ENCODE results near the gene SEMA3E.
"Not testable (repeated sequence)": the region's sequence is repeated elsewhere in the genome, so short reads cannot be mapped to it uniquely, and the experiment has no call there.

Gene SEMA3E

DNA sequence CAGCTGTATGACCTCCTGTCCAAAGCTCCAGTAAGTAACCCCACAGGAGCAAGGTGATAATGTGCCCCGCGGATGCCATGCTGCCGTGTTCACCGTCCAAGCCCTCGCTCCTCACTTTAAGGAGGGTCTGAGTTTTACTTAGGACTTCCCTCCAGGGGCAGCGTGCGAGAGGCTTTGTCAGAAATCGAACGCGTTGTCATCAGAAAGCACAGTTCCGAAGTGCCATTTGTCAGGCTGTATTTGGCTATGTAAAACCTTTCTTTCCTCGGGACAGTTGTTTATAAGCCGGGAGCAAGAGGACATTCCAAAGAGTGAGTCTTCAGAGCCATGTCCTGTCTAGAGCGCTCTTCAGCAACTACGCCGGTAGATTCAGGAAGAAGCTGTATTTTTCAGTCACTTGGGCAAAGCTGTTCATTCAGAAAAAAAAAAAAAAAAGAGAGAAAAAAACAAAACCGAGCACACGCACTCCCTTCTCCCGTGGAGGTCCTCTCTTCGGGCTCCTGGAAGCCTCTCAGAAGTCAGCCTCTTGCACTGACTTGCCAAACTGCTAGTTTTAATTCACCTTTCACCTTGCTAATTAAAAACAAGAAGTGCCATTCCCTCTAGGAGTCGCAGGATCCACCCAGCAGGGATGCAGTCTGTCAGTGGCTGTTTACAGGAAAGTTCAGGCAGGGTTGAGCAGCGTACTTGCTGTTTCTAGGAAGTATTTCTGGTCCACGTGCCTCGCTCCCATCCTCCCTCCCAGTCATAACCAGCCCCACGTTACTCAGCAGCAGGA is at the start of gene SEMA3E:
SEMA3E (minus strand) TSS at position 676 of the 778 bp plus-strand sequence.
- no peak for DNase-seq

- DNase-seq: no peak
Measured at GRCh38 chr7:83697804-83698530, 49.0 kb upstream of the SEMA3E start.

GRCh38 chr7:83696101-83696500 is 47.2 kb upstream of the SEMA3E start:
- DNase-seq: no peak

DNA sequence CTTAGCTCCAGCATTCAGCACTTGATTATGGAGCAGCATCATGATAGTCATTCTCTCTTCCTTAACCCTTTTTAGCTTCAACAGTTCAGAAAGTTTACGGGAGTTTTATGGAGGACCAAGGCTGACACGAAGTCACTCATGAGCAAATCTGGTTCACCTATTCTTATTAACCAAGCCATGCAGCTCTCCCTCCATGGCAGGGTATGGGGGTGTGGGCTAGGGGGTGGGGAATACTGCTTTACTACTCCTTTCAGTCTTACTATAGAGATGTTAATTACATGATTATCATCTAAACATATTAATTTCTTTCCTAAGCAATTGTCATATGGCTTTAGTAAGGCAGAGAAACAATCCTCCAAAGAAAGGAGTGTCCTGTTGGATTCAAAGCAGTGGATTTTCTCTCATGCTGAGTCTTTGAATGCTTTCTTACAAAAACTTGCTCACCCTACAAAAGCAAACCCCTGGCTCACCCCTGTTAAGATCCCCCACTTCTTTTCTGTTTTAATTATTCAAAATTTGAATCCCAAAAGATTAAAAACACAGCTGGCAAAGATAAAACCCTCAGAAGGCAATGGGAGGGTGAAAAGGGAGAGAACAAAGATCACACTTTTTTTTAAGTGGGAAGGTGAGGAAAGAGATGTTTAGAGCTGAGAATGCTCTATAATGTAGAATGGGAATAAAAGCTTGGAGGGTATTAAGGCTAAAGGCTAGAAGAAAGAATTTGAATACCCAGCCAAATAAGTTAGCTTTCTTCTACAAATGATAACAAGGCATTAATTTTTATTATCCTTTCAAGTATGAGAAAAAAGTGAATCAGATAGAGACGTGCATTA is 46.4 kb upstream of the SEMA3E start:
- no peak for DNase-seq

GRCh38 chr7:83693256-83693655 is 44.3 kb upstream of the SEMA3E start:
- DNase-seq: no peak

GRCh38 chr7:83691095-83691494 is 42.2 kb upstream of the SEMA3E start:
- no peak for DNase-seq

- no peak for DNase-seq
Measured at GRCh38 chr7:83689855-83690254, 40.9 kb upstream of the SEMA3E start.

GRCh38 chr7:83686416-83686815 is 37.5 kb upstream of the SEMA3E start:
- DNase-seq: no peak

DNA sequence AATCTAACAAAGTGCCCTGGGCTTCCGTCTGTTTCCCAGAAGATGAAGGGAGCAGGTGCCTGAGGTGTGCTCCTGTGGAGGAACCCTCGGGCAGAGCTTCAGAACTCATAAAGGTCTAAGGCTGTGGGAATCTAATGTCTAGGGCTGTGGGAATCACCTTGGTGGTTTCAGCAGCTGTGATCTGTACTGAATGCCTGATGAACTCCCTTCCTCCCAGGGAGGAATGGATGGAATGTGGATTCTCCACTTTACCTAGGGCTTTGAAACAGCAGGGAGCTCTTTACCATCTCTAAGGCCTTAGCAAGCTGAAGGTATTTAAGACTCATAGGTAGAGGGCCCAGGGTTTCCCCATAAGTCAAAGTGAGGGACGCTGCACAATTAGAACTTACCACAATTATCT is 36.0 kb upstream of the SEMA3E start:
- no peak for DNase-seq

- no peak for DNase-seq
Measured at GRCh38 chr7:83681200-83681778, 32.4 kb upstream of the SEMA3E start.

GRCh38 chr7:83677180-83677866 is 28.4 kb upstream of the SEMA3E start:
- no peak for DNase-seq

DNA sequence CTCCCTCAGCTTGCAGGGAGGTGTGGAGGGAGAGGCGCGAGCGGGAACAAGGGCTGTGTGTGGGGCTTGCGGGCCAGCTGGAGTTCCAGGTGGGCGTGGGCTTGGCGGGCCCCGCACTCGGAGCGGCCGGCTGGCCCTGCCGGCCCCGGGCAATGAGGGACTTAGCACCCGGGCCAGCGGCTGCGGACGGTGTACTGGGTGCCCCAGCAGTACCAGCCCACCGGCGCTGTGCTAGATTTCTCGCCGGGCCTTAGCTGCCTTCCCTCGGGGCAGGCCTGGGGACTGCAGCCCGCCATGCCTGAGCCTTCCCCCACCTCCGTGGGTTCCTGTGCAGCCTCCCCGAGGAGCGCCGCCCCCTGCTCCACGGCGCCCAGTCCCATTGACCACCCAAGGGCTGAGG is 24.4 kb upstream of the SEMA3E start:
- DNase-seq: not testable (repeated sequence)

DNA sequence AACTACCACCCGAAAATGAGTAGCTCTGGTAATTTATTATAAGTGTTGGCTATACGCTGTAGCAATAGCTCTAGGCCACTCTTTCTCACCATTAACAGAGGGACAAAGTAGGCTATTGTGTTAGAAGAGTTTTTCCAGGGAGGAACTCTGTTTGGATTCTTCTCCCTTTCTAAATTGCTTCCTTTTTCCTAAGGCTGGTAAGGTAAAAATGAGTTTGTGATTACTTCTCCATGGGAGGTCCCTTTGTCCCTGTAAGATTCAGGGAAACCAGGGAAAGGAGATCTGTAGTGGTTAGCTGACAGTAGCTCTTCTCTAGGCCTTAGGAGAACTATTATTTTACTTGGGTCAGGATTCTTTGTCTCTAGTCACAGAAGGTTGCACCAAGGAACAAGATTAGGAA is 23.2 kb upstream of the SEMA3E start:
- DNase-seq: no peak

DNA sequence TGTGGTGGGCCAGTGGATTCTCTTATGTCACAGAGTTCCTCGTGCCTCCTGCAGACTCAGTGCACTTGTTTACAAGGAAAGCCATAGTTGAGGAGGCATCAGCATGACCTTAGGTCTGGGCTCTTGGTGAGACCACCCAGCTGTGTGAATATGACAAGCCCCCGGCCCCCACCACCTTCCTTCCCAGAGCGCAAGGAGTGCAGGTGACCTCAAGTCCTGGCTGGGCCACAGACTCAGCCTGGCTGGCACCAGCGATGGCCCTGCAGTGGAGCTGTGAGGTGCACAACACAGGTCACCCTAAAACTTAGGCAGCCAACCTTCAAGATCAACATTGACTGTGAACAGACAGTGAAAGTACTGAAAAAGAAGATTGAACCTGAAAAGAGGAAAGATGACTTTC is 14.2 kb upstream of the SEMA3E start:
- DNase-seq: no peak

GRCh38 chr7:83658126-83658525 is 9.2 kb upstream of the SEMA3E start:
- DNase-seq: no peak

GRCh38 chr7:83655951-83656556 is 7.1 kb upstream of the SEMA3E start:
- DNase-seq: no peak

DNA sequence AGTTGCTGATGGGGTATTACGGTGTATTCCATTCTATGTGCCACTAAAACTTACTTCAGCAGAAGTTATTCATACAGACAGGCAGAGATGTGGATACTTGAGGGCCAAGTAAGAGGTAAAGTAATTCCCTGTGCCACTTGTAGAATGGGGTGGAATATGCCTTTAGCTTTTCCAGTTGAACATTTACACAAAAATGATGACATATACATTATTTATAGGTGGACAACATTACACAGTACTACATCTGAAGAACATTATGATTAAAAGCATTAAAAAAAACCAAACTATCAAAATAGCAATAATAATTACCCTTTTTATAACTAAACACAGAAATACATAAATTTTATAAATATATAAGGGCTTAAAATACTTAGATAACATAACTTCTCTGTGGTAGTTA is 3.5 kb upstream of the SEMA3E start:
- DNase-seq: no peak

GRCh38 chr7:83649701-83650100 is 762 bp upstream of the SEMA3E start:
- DNase-seq: no peak

GRCh38 chr7:83646027-83646426 is 2.9 kb downstream of the SEMA3E start:
- DNase-seq: no peak

DNA sequence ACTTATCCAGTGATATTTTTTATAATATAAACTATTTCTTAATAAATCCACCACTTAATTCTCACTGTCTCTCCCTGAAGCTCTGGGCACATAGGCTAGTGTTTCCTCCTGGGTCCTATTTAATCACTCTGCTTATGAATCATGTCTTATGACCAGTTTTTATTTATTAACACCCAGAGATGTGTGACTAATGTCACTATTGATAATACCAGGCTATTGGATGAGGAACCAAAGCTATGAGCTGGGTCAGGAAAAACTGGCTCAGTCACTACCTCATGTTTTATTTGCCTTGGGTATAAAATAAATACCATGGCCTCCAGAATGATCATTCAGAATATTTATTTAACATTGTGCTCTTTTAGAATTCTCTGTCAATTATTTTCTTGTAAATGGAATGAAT is 5.2 kb downstream of the SEMA3E start:
- DNase-seq: no peak

GRCh38 chr7:83643012-83643411 is 5.9 kb downstream of the SEMA3E start:
- DNase-seq: no peak

Measured in stimulated activated naive CD4-positive, alpha-beta T cell treated with Interleukin-2 at 50 U/mL for 16 hours (primary cell).